Esophagus squamous epithelium (tissue), 4 donors: ENCODE measurements around the gene NEDD1.

Experiments used
- CTCF ChIP-seq, 6 experiments: fragments of 450-650 bp in 4 of 6; fragments of 200-600 bp in 2 of 6; sonication (generic) in 2 of 6; IDR thresholded peaks; one replicate each; pipeline ENCODE4 v1.5.1; 2016 to 2019; ENCODE audit warnings: antibody characterized with exemption in 6 of 6, mild to moderate bottlenecking in 4 of 6, moderate library complexity in 4 of 6
- POLR2A ChIP-seq, 4 donors: fragments of 450-650 bp; IDR thresholded peaks; one replicate each; pipeline ENCODE4 v1.6.1; 2017; ENCODE audit warnings: antibody characterized with exemption in 4 of 4, mild to moderate bottlenecking in 4 of 4, moderate library complexity in 3 of 4

GRCh38 chr12:96890331-96890730 lies 16.7 kb upstream of the NEDD1 start:
- TF ChIP-seq POLR2A (IDR thresholded peaks at IDR 0.05) = no peak
- no peak for TF ChIP-seq CTCF (IDR thresholded peaks at IDR 0.05)
